Hepatocyte (in vitro differentiated cells): ENCODE results near the gene SLC34A3. TPM values are rescaled to one million over a fixed set of nuclear protein-coding genes. Genes with fewer than 3 reads are reported as not detected.

Source experiments
- DNase-seq: peaks from one replicate; pipeline ENCODE4 v3.0.0-alpha.2; 2016; ENCODE audit warnings: low spot score
- H2AFZ ChIP-seq: fragments of 200-600 bp; sonication (generic); 2 replicates; pipeline ENCODE4 v1.6.0; 2016; ENCODE audit warnings: antibody characterized with exemption, mild to moderate bottlenecking
- H3K27ac ChIP-seq: fragments of 200-600 bp; sonication (generic); 2 replicates; pipeline ENCODE4 v1.5.1; 2016; ENCODE audit warnings: mild to moderate bottlenecking
- H3K27me3 ChIP-seq: fragments of 200-600 bp; sonication (generic); 2 replicates; pipeline ENCODE4 v1.6.1; 2016
- H3K36me3 ChIP-seq: fragments of 200-600 bp; sonication (generic); replicated peaks from 2 replicates; pipeline ENCODE4 v1.5.1; 2016; ENCODE audit warnings: low read depth; ENCODE audit not compliant: insufficient read depth
- H3K4me1 ChIP-seq: fragments of 200-600 bp; sonication (generic); 2 replicates; pipeline ENCODE4 v1.5.1; 2016; ENCODE audit warnings: mild to moderate bottlenecking, moderate library complexity; ENCODE audit not compliant: insufficient read depth
- H3K4me2 ChIP-seq: fragments of 200-600 bp; sonication (generic); 2 replicates; pipeline ENCODE4 v1.6.0; 2016
- H3K4me3 ChIP-seq: fragments of 200-600 bp; sonication (generic); 2 replicates; pipeline ENCODE4 v1.5.1; 2016; ENCODE audit warnings: mild to moderate bottlenecking
- H3K79me2 ChIP-seq: fragments of 200-600 bp; sonication (generic); 2 replicates; pipeline ENCODE4 v1.6.0; 2017; ENCODE audit warnings: mild to moderate bottlenecking
- H3K9me2 ChIP-seq: fragments of 200-600 bp; sonication (generic); replicated peaks from 2 replicates; pipeline ENCODE4 v1.6.0; 2017; ENCODE audit warnings: mild to moderate bottlenecking; ENCODE audit not compliant: insufficient read depth
- H3K9me3 ChIP-seq: fragments of 200-600 bp; sonication (generic); 2 replicates; pipeline ENCODE4 v1.5.1; 2016; ENCODE audit warnings: low read depth, mild to moderate bottlenecking
- H4K20me1 ChIP-seq: fragments of 200-600 bp; sonication (generic); 2 replicates; pipeline ENCODE4 v1.6.0; 2016; ENCODE audit warnings: mild to moderate bottlenecking; ENCODE audit not compliant: insufficient read depth, poor library complexity, severe bottlenecking
- EZH2 ChIP-seq: fragments of 200-600 bp; sonication (generic); IDR thresholded peaks from 2 replicates; pipeline ENCODE4 v1.6.1; 2016; ENCODE audit warnings: antibody characterized with exemption, mild to moderate bottlenecking, borderline replicate concordance
- EZH2phosphoT487 ChIP-seq: fragments of 200-600 bp; sonication (generic); IDR thresholded peaks from one replicate; pipeline ENCODE4 v1.6.1; 2018; ENCODE audit warnings: antibody characterized with exemption, mild to moderate bottlenecking, low read depth, moderate library complexity; ENCODE audit not compliant: unreplicated experiment, severe bottlenecking
- WGBS: methylation state at CpG from one replicate; pipeline ENCODE4 v1.1.6; 2016; ENCODE audit warnings: low lambda C conversion rate; ENCODE audit errors: missing lambda C conversion rate; 5-methylcytosine and 5-hydroxymethylcytosine counted together
- polyA plus RNA-seq: library from polyadenylated mRNA; unstranded; fragments of >200 nt; fragmentation: Nextera tagmentation; extraction: Ambion mirVana; gene quantifications from 2 replicates; pipeline ENCODE4 v1.2.1, GENCODE V29; 2016
- total RNA-seq: library from RNA; depleted of rRNA; stranded (reverse); fragments of >200 nt; gene quantifications from 2 replicates; pipeline ENCODE4 v1.2.3, GENCODE V29; 2014
- TF ChIP-seq, protein P1 (sequence below): fragments of 200-600 bp; sonication (generic); IDR thresholded peaks from 2 replicates; pipeline ENCODE4 v1.5.1; 2016; ENCODE audit warnings: antibody characterized with exemption, mild to moderate bottlenecking; ENCODE audit not compliant: poor library complexity

Gene SLC34A3
- total and polyA plus RNA-seq, 2 experiments from 2014 or later: 2.7 to 4.7 TPM

DNA sequence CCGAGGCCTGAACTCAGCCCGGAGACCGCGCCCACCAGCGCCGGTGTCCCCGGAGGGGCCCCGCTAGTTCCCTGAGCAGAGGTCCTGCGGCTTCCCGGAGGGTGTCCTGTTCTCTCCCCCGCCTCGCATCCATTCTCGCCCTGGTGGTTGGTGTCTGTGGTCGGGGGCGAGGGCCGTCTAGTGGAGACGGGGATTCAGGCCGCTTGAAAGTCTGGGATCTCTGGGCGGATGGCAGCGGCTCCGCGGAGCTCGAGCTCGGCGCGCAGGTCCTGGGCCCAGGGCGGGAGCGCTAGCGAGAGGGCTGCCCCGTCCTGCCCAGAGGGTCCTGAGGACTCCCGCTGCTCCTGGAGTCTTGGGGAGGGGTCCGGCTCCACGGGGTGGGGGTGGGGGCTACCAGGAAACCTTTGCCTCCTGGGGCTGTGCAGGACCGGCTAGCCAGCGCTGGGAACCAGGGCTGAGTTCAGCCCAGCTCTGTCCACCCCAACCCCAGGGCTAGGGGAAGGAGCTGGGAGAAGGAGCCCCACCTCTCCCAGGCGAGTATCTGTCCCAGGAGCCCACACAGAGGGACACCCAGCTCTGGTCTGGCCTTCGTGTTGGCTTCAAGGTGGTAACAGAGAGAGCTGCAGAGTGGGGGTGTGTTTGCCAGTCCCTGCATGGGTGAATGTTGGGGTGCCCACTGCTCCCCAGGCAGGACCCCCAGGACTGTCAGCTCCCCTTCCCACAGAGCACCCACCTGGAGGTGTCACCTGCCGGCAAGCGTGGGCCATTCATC lies 50.8 kb downstream of the SLC34A3 start:
- peak; percentile 32 for DNase-seq
- Histone ChIP-seq H3K79me2 (no peaks in the 10 kb centered on the region), H3K4me2 (peak overlapping the region; percentile 93), H3K36me3 (no peaks in the 10 kb centered on the region), H3K4me3 (no peak overlapping the region), H3K9me2 (no peaks in the 10 kb centered on the region), H3K27me3 (no peaks in the 10 kb centered on the region), H2AFZ (no peak overlapping the region), H3K9me3 (no peaks in the 10 kb centered on the region), H3K27ac (no peak overlapping the region), H4K20me1 (no peaks in the 10 kb centered on the region), H3K4me1 (peaks cover 18% of the 10 kb centered on the region)
- WGBS: 32% methylated on average over 35 of the region's 39 CpGs
- TF ChIP-seq EZH2 (no peak), EZH2phosphoT487 (no peak)
- TF ChIP-seq, protein P1, sequence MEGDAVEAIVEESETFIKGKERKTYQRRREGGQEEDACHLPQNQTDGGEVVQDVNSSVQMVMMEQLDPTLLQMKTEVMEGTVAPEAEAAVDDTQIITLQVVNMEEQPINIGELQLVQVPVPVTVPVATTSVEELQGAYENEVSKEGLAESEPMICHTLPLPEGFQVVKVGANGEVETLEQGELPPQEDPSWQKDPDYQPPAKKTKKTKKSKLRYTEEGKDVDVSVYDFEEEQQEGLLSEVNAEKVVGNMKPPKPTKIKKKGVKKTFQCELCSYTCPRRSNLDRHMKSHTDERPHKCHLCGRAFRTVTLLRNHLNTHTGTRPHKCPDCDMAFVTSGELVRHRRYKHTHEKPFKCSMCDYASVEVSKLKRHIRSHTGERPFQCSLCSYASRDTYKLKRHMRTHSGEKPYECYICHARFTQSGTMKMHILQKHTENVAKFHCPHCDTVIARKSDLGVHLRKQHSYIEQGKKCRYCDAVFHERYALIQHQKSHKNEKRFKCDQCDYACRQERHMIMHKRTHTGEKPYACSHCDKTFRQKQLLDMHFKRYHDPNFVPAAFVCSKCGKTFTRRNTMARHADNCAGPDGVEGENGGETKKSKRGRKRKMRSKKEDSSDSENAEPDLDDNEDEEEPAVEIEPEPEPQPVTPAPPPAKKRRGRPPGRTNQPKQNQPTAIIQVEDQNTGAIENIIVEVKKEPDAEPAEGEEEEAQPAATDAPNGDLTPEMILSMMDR: no peak

Other genes starting within 250 kb of the SLC34A3 start
Only the 30 nearest of the 31 such genes appear.
- gene PAXX, start 238.5 kb upstream of the SLC34A3 start, total RNA-seq: 35.1 and 39.5 TPM in 2 replicates
- 89.5 and 97.5 TPM in 2 replicates for gene PAXX, start 238.5 kb upstream of the SLC34A3 start, polyA plus RNA-seq
- 6.6 and 9.9 TPM in 2 replicates for gene CLIC3, start 234.3 kb upstream of the SLC34A3 start, total RNA-seq
- gene CLIC3, start 234.3 kb upstream of the SLC34A3 start, polyA plus RNA-seq: 45.0 and 63.5 TPM in 2 replicates
- 12.7 and 14.6 TPM in 2 replicates for gene ABCA2, start 202.7 kb upstream of the SLC34A3 start, total RNA-seq
- 15.6 and 21.8 TPM in 2 replicates for gene ABCA2, start 202.7 kb upstream of the SLC34A3 start, polyA plus RNA-seq
- gene FUT7, start 198.8 kb upstream of the SLC34A3 start, total RNA-seq: not detected in 2 replicates
- 0.06 TPM in 1 of 2 replicates, not detected in the other for gene FUT7, start 198.8 kb upstream of the SLC34A3 start, polyA plus RNA-seq
- 12.3 and 12.7 TPM in 2 replicates for gene NPDC1, start 184.7 kb upstream of the SLC34A3 start, total RNA-seq
- 69.8 and 72.7 TPM in 2 replicates for gene NPDC1, start 184.7 kb upstream of the SLC34A3 start, polyA plus RNA-seq
- 1.8 and 2.3 TPM in 2 replicates for gene ENTPD2, start 176.8 kb upstream of the SLC34A3 start, total RNA-seq
- gene ENTPD2, start 176.8 kb upstream of the SLC34A3 start, polyA plus RNA-seq: 1.1 and 3.2 TPM in 2 replicates
- 4.6 and 7.5 TPM in 2 replicates for gene SAPCD2, start 160.3 kb upstream of the SLC34A3 start, total RNA-seq
- 4.8 and 5.6 TPM in 2 replicates for gene SAPCD2, start 160.3 kb upstream of the SLC34A3 start, polyA plus RNA-seq
- gene UAP1L1, start 153.4 kb upstream of the SLC34A3 start, total RNA-seq: 11.2 and 15.6 TPM in 2 replicates
- gene UAP1L1, start 153.4 kb upstream of the SLC34A3 start, polyA plus RNA-seq: 39.1 and 40.1 TPM in 2 replicates
- 54.6 and 60.8 TPM in 2 replicates for gene MAN1B1, start 143.9 kb upstream of the SLC34A3 start, total RNA-seq
- 94.2 and 101 TPM in 2 replicates for gene MAN1B1, start 143.9 kb upstream of the SLC34A3 start, polyA plus RNA-seq
- 206 and 207 TPM in 2 replicates for gene DPP7, start 116.2 kb upstream of the SLC34A3 start, total RNA-seq
- gene DPP7, start 116.2 kb upstream of the SLC34A3 start, polyA plus RNA-seq: 544 and 678 TPM in 2 replicates
- gene GRIN1, start 91.7 kb upstream of the SLC34A3 start, total RNA-seq: not detected in 2 replicates
- not detected in 2 replicates for gene GRIN1, start 91.7 kb upstream of the SLC34A3 start, polyA plus RNA-seq
- 0.73 and 1.1 TPM in 2 replicates for gene LRRC26, start 60.9 kb upstream of the SLC34A3 start, total RNA-seq
- 0.89 and 2.6 TPM in 2 replicates for gene LRRC26, start 60.9 kb upstream of the SLC34A3 start, polyA plus RNA-seq
- not detected in 2 replicates for gene TMEM210, start 58.8 kb upstream of the SLC34A3 start, total RNA-seq
- not detected in 2 replicates for gene TMEM210, start 58.8 kb upstream of the SLC34A3 start, polyA plus RNA-seq
- 21.3 and 26.2 TPM in 2 replicates for gene ANAPC2, start 42.3 kb upstream of the SLC34A3 start, total RNA-seq
- gene ANAPC2, start 42.3 kb upstream of the SLC34A3 start, polyA plus RNA-seq: 12.2 and 16.2 TPM in 2 replicates
- 74.3 and 82.2 TPM in 2 replicates for gene SSNA1, start 42.2 kb upstream of the SLC34A3 start, total RNA-seq
- 128 and 137 TPM in 2 replicates for gene SSNA1, start 42.2 kb upstream of the SLC34A3 start, polyA plus RNA-seq
- 27.6 and 34.4 TPM in 2 replicates for gene TPRN, start 30.2 kb upstream of the SLC34A3 start, total RNA-seq
- gene TPRN, start 30.2 kb upstream of the SLC34A3 start, polyA plus RNA-seq: 82.3 and 104 TPM in 2 replicates
- 37.6 and 43.5 TPM in 2 replicates for gene TMEM203, start 25.3 kb upstream of the SLC34A3 start, total RNA-seq
- gene TMEM203, start 25.3 kb upstream of the SLC34A3 start, polyA plus RNA-seq: 48.3 and 60.7 TPM in 2 replicates
- 4.4 and 7.8 TPM in 2 replicates for gene NDOR1, start 25.2 kb upstream of the SLC34A3 start, total RNA-seq
- gene NDOR1, start 25.2 kb upstream of the SLC34A3 start, polyA plus RNA-seq: 12.3 and 17.6 TPM in 2 replicates
- 1.6 and 2.3 TPM in 2 replicates for gene RNF208, start 8.7 kb upstream of the SLC34A3 start, total RNA-seq
- gene RNF208, start 8.7 kb upstream of the SLC34A3 start, polyA plus RNA-seq: 3.3 and 6.6 TPM in 2 replicates
- 1.4 and 2.4 TPM in 2 replicates for gene CYSRT1, start 5.7 kb upstream of the SLC34A3 start, total RNA-seq
- gene CYSRT1, start 5.7 kb upstream of the SLC34A3 start, polyA plus RNA-seq: 2.1 and 4.3 TPM in 2 replicates
- 0.68 and 1.4 TPM in 2 replicates for gene RNF224, start 3.4 kb upstream of the SLC34A3 start, total RNA-seq
- gene RNF224, start 3.4 kb upstream of the SLC34A3 start, polyA plus RNA-seq: 0.88 and 1.1 TPM in 2 replicates
- gene TUBB4B, start 10.4 kb downstream of the SLC34A3 start, total RNA-seq: 309 and 313 TPM in 2 replicates
- 388 and 446 TPM in 2 replicates for gene TUBB4B, start 10.4 kb downstream of the SLC34A3 start, polyA plus RNA-seq
- gene STPG3, start 20.4 kb downstream of the SLC34A3 start, total RNA-seq: not detected in 2 replicates
- gene STPG3, start 20.4 kb downstream of the SLC34A3 start, polyA plus RNA-seq: 1.5 and 2.5 TPM in 2 replicates
- gene NELFB, start 24.4 kb downstream of the SLC34A3 start, total RNA-seq: 36.4 and 41.4 TPM in 2 replicates
- gene NELFB, start 24.4 kb downstream of the SLC34A3 start, polyA plus RNA-seq: 61.1 and 63.5 TPM in 2 replicates
- 13.7 and 14.4 TPM in 2 replicates for gene TOR4A, start 46.8 kb downstream of the SLC34A3 start, total RNA-seq
- 8.0 and 10.1 TPM in 2 replicates for gene TOR4A, start 46.8 kb downstream of the SLC34A3 start, polyA plus RNA-seq
- gene NRARP, start 71.4 kb downstream of the SLC34A3 start, total RNA-seq: 5.3 and 8.2 TPM in 2 replicates
- 13.1 and 18.7 TPM in 2 replicates for gene NRARP, start 71.4 kb downstream of the SLC34A3 start, polyA plus RNA-seq
- 7.3 and 11.8 TPM in 2 replicates for gene EXD3, start 192.3 kb downstream of the SLC34A3 start, total RNA-seq
- 21.6 and 24.9 TPM in 2 replicates for gene EXD3, start 192.3 kb downstream of the SLC34A3 start, polyA plus RNA-seq
- gene NOXA1, start 192.5 kb downstream of the SLC34A3 start, total RNA-seq: 7.2 and 8.2 TPM in 2 replicates
- 12.5 and 13.9 TPM in 2 replicates for gene NOXA1, start 192.5 kb downstream of the SLC34A3 start, polyA plus RNA-seq
- gene ENTPD8, start 210.5 kb downstream of the SLC34A3 start, total RNA-seq: 6.1 and 7.1 TPM in 2 replicates
- 14.2 and 16.5 TPM in 2 replicates for gene ENTPD8, start 210.5 kb downstream of the SLC34A3 start, polyA plus RNA-seq
- gene NSMF, start 228.4 kb downstream of the SLC34A3 start, total RNA-seq: 37.2 and 39.5 TPM in 2 replicates
- 51.6 and 54.7 TPM in 2 replicates for gene NSMF, start 228.4 kb downstream of the SLC34A3 start, polyA plus RNA-seq